ENCODE results near the gene CAMK1G. TPM values are rescaled to one million over a fixed set of nuclear protein-coding genes. Genes with fewer than 3 reads are reported as not detected.

Gene CAMK1G
- total and polyA plus RNA-seq, 2 donors (not counting 3 experiments of a cell fraction or from before 2014, with no cell fraction given): not detected

GRCh38 chr1:209537336-209538114 lies 46.0 kb upstream of the CAMK1G start:
- H3K27me3 ChIP-seq (ENCODE audit: control insufficient read depth in 2 of 2, insufficient read depth in 2 of 2, low read length in 2 of 2): no peaks in the 10 kb centered on the region
- TF ChIP-seq FOS (IDR thresholded peaks at IDR 0.05; ENCODE audit: borderline replicate concordance, insufficient read depth, low read length) (no peak), EZH2 (IDR thresholded peaks at IDR 0.05; ENCODE audit: borderline replicate concordance, low read depth, low read length, severe bottlenecking) (no peak), POLR2AphosphoS5 (IDR thresholded peaks at IDR 0.05; ENCODE audit: insufficient read depth, low read depth, low read length) (no peak)
- TF ChIP-seq, protein P1, sequence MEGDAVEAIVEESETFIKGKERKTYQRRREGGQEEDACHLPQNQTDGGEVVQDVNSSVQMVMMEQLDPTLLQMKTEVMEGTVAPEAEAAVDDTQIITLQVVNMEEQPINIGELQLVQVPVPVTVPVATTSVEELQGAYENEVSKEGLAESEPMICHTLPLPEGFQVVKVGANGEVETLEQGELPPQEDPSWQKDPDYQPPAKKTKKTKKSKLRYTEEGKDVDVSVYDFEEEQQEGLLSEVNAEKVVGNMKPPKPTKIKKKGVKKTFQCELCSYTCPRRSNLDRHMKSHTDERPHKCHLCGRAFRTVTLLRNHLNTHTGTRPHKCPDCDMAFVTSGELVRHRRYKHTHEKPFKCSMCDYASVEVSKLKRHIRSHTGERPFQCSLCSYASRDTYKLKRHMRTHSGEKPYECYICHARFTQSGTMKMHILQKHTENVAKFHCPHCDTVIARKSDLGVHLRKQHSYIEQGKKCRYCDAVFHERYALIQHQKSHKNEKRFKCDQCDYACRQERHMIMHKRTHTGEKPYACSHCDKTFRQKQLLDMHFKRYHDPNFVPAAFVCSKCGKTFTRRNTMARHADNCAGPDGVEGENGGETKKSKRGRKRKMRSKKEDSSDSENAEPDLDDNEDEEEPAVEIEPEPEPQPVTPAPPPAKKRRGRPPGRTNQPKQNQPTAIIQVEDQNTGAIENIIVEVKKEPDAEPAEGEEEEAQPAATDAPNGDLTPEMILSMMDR (IDR thresholded peaks at IDR 0.05; ENCODE audit: extremely low read depth in 1 of 2, insufficient read depth in 1 of 2, low read depth in 1 of 2, low read length in 2 of 2): no peak
- no TSS peak for BruUV-seq (replicated peaks)
- H3K4me3 ChIP-seq (replicated peaks in 1 of 3; ENCODE audit: insufficient read depth in 1 of 3, low read depth in 1 of 3, low read length in 3 of 3): no peak overlapping the region
- CTCF ChIA-PET: interaction anchor here (0.9 to 1.8 kb wide), 2 partner anchors 10 to 32 kb away, joined by 6 to 7 read pairs; no protein-coding TSS in a partner anchor
- dilution Hi-C loops (cut with MboI; ENCODE audit: extremely low pct_ligation_motif_present, low sequenced_read_pairs) (no loop called here), intact Hi-C loops (cut with micrococcal nuclease) (no loop called here)
- POLR2A ChIA-PET: no interaction called here
- FAIRE-seq: no peak
- no peak overlapping the region for H3K27ac ChIP-seq (ENCODE audit: insufficient read depth, low read depth, low read length)
- H3K9ac ChIP-seq (replicated peaks; ENCODE audit: extremely low read depth, insufficient read depth, low read length): no peak overlapping the region
- H3K9me1 ChIP-seq (replicated peaks; ENCODE audit: control insufficient read depth, extremely low read depth, insufficient read depth, low read length): no peaks in the 10 kb centered on the region
- H3K79me2 ChIP-seq (ENCODE audit: control insufficient read depth, insufficient read depth, low read length): no peaks in the 10 kb centered on the region
- H4K20me1 ChIP-seq (replicated peaks; ENCODE audit: control insufficient read depth, extremely low read depth, insufficient read depth, low read length): no peaks in the 10 kb centered on the region
- H3K9me3 ChIP-seq (replicated peaks; ENCODE audit: control insufficient read depth, insufficient read depth, low read length): no peaks in the 10 kb centered on the region
- H3K4me1 ChIP-seq (ENCODE audit: control insufficient read depth, extremely low read depth, insufficient read depth, low read length): no peaks in the 10 kb centered on the region
- no peak overlapping the region for H2AFZ ChIP-seq (ENCODE audit: low read depth, low read length)
- H3K4me2 ChIP-seq (ENCODE audit: insufficient read depth, low read length): no peak overlapping the region
- no peak for DNase-seq (ENCODE audit: low read depth, low spot score)
- no peaks in the 10 kb centered on the region for H3K36me3 ChIP-seq (ENCODE audit: control insufficient read depth in 2 of 2, extremely low read depth in 1 of 2, insufficient read depth in 2 of 2, low read length in 2 of 2)

DNA sequence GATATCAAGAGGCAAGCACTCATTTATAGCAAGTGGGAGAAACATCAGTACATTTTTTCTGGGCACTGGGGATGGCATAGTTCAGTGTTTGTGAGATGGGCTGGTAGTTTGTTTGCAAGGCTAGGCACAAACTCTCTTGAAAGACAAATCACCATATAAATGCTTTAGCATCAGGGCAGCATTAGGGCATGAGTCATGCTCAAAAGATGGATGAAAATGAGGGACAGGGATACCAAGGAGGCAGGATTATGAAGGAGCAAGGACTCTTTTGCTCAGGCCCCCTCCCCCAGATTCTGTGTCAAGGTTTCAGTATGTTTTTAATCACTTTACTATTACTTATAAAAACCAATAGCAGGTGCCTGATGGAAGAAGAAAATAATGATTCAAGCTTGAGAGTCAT lies 43.9 kb upstream of the CAMK1G start:
- CTCF ChIA-PET: no interaction called here
- no peaks in the 10 kb centered on the region for H4K20me1 ChIP-seq (replicated peaks; ENCODE audit: control insufficient read depth, extremely low read depth, insufficient read depth, low read length)
- POLR2A ChIA-PET: no interaction called here

More for the DNA sequence above, 43.9 kb upstream of the CAMK1G start:
- H3K4me2 ChIP-seq (ENCODE audit: insufficient read depth, low read length): no peak overlapping the region
- DNase-seq (ENCODE audit: low read depth, low spot score): no peak
- no peaks in the 10 kb centered on the region for H3K9me1 ChIP-seq (replicated peaks; ENCODE audit: control insufficient read depth, extremely low read depth, insufficient read depth, low read length)
- no peak for FAIRE-seq
- intact Hi-C loops (cut with micrococcal nuclease) (no loop called here), dilution Hi-C loops (cut with MboI; ENCODE audit: extremely low pct_ligation_motif_present, low sequenced_read_pairs) (no loop called here)
- no peaks in the 10 kb centered on the region for H3K36me3 ChIP-seq (ENCODE audit: control insufficient read depth in 2 of 2, extremely low read depth in 1 of 2, insufficient read depth in 2 of 2, low read length in 2 of 2)
- no peak overlapping the region for H3K9ac ChIP-seq (replicated peaks; ENCODE audit: extremely low read depth, insufficient read depth, low read length)
- TF ChIP-seq MAX (IDR thresholded peaks at IDR 0.05; ENCODE audit: insufficient read depth, insufficient read length): no peak
- no peaks in the 10 kb centered on the region for H3K4me1 ChIP-seq (ENCODE audit: control insufficient read depth, extremely low read depth, insufficient read depth, low read length)
- H3K9me3 ChIP-seq (replicated peaks; ENCODE audit: control insufficient read depth, insufficient read depth, low read length): no peaks in the 10 kb centered on the region
- no peak overlapping the region for H3K4me3 ChIP-seq (replicated peaks in 1 of 3; ENCODE audit: insufficient read depth in 1 of 3, low read depth in 1 of 3, low read length in 3 of 3)
- no peak overlapping the region for H2AFZ ChIP-seq (ENCODE audit: low read depth, low read length)
- H3K27ac ChIP-seq (ENCODE audit: insufficient read depth, low read depth, low read length): no peak overlapping the region
- BruUV-seq (replicated peaks): no TSS peak
- H3K79me2 ChIP-seq (ENCODE audit: control insufficient read depth, insufficient read depth, low read length): no peaks in the 10 kb centered on the region
- H3K27me3 ChIP-seq (ENCODE audit: control insufficient read depth in 2 of 2, insufficient read depth in 2 of 2, low read length in 2 of 2): no peaks in the 10 kb centered on the region

Measured in endothelial cell of umbilical vein (primary cell).